Endometrium (tissue), 2 donors: ENCODE measurements around the gene NSUN7.

Experiments used
- FAIRE-seq: peaks from 2 replicates; lab custom pipeline; 2012; peaks lifted over from hg19 to GRCh38; lab: Jason Lieb, UNC
- donor health status: control.
- donor health status: control.

The NSUN7 gene

DNA sequence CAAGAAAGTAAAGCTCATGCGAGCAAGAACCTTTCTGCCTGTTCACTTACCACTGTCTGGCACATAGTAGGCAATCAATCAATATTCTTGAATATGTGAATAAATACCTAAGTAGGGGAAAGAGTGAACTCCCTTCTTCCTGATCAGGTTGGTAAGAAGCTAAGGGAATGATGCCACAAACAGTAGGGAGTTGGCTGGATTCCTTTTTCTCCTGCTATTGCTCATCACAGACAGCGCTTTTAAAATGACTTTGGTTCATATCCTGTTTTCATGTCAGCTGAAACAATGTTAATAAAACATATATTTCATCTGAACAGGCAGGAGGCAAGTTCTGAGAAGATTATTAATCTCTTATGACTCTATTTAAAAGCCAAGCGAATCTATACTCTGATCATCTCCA lies 99.2 kb downstream of the NSUN7 start:
- no peak for FAIRE-seq

DNA sequence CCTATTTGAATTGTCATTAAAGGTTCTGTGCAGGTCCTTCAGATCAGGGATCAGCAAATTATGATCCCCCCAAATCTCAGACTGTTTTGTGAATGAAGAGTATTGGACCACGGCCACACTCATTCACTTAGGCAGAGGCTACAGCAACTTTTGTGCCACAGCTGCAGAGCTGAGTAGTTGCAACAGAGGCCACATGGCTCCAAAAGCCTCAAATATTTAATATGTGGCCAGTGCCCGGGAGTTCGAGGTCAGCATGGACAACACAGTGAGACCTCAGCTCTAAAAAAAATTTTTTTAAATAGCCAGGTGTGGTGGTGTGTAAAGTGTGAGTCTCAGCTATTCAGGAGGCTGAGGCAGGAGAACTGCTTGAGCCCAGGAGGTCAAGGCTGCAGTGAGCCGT lies 100.7 kb downstream of the NSUN7 start:
- FAIRE-seq = no peak

DNA sequence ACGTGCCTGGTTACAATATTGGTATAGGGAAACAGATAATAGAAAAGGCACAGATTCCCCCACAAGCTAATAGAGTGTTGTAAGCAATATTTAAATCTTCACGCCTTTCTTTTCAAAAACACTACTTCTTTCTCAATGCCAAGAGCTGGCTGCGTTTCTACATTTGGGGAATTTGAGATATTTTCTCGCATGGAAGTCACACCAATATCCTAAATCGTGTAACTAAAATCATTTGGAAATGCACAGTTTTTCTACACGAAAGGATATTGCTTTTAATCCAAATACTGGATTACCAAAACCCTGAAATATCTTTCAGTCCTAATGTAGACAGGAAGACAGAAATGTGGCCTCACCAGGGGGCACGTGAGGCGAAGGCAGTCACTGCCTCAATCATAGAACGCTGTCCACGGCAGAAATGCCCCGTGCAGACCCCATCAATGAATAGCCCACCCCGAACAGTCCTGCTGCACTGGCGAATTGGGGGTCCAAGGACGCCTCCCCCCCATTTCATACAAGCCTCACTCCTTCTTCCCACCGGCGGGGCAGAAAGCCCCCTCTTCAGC lies 106.6 kb downstream of the NSUN7 start:
- FAIRE-seq = no peak

DNA sequence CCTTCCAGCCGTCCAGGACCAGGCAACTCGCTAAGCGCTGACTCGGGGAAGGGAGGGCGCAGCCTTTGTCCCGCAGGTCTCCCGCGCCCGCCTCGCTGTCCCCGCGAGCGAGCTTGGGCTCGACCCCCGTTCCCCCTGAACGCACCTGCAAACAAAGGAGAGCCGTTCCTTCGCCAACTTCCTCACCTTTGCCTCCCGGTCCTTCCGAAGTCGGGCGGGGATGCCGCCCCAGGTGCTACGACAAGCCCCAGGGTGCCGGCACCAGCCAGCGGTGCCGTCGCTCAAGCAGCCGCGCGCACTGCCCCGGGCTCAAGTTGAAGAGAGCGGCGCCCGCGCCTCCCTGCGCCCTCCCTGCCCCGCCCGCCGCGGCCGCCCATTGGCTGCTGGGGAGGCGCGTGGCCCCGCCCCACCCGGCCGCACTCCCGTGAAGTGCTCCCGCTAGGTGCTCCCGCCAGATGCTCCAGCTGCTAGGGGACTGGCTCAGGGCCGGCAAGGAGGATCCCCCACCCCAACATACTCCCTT lies 107.1 kb downstream of the NSUN7 start:
- no peak for FAIRE-seq

DNA sequence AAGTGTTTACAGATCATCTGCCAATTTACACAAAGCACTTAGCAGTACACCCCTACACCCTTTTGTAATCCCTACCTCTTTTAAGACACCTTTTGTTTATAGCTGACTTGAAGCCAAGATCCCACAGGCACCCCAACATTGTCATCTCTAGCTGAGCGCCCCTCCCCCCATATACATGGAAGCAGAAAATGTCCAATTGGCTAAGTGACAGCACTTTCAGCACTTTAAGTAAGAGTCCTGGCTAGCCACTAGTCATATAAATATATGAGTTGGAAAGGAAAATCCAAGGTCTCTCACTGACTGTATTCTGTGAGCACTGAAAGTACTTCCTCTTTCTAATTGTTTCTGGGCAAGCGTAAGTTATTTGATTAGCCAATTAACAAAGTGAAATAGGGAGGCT lies 108.2 kb downstream of the NSUN7 start:
- no peak for FAIRE-seq

DNA sequence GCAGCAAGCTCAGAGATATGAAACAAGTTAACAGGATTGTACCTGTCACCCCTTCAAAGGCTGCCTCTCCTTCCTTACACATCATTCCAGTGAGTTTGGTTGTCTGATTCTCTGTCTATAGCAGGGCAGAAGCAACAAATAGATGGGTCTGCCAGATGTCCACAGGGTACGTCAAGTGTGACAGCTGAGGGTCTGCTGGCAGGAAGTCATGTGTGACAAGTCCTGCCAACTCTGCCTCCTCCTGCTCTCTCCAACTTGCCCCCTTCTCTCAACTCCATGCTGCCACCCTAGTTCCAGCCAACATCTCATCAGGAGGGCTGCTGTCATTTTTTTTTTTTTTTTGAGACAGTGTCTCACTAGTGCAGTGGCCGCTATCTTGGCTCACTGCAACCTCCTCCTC lies 109.2 kb downstream of the NSUN7 start:
- no peak for FAIRE-seq
